IMR-90 (cell line): ENCODE measurements around the gene PAK5. TPM values are rescaled to one million over a fixed set of nuclear protein-coding genes. Genes with fewer than 3 reads are reported as not detected.

Experiments
- ATAC-seq: fragments of 200-7000 bp; cut with Tn5 transposase; 2 replicates; pipeline ENCODE4 v1.9.1; 2020; ENCODE audit warnings: low read depth, mild to moderate bottlenecking, moderate library complexity
- BruUV-seq: library from RNA; stranded (reverse); fragments of 400-500 nt; replicated peaks from 2 replicates; lab custom pipeline; 2021; lab: Mats Ljungman, UMichigan
- CTCF ChIA-PET: fragments of 300-600 bp; formaldehyde crosslinking; extraction: SDS; loops from one replicate; lab custom pipeline; 2021; ENCODE audit warnings: antibody characterized with exemption; lab: Yijun Ruan, JAX
- POLR2A ChIA-PET: fragments of 300-600 bp; sonication (Branson Sonifier 250); formaldehyde crosslinking; loops from one replicate; lab custom pipeline; 2022; ENCODE audit warnings: antibody characterized with exemption; ENCODE audit not compliant: unreplicated experiment; lab: Charles Lee
- DNase-seq: peaks from one replicate; pipeline ENCODE4 v3.0.0; 2013
- H2AFZ ChIP-seq: replicated peaks from 2 replicates; pipeline ENCODE3; 2013; ENCODE audit warnings: low read length, mild to moderate bottlenecking; ENCODE audit not compliant: poor library complexity
- H2AK5ac ChIP-seq: 2 replicates; pipeline ENCODE4 v1.6.1; 2013; ENCODE audit warnings: low read depth, low read length, inconsistent platforms
- H2AK9ac ChIP-seq: replicated peaks from 2 replicates; pipeline ENCODE3; 2013; ENCODE audit warnings: mild to moderate bottlenecking, low read depth, low read length, moderate library complexity; ENCODE audit not compliant: poor library complexity
- H2BK120ac ChIP-seq: 2 replicates; pipeline ENCODE4 v1.6.1; 2013; ENCODE audit warnings: low read depth, low read length, inconsistent platforms
- H2BK15ac ChIP-seq: 3 replicates; pipeline ENCODE4 v1.6.1; 2013; ENCODE audit warnings: low read depth, low read length, inconsistent platforms
- H2BK20ac ChIP-seq: 2 replicates; pipeline ENCODE4 v1.6.1; 2013; ENCODE audit warnings: low read depth, mild to moderate bottlenecking, inconsistent platforms, low read length, moderate library complexity
- H2BK5ac ChIP-seq: 2 replicates; pipeline ENCODE4 v1.6.1; 2013; ENCODE audit warnings: mild to moderate bottlenecking, low read depth, low read length, inconsistent platforms; ENCODE audit not compliant: poor library complexity, severe bottlenecking
- H3K14ac ChIP-seq: replicated peaks from 2 replicates; pipeline ENCODE4 v1.6.1; 2013; ENCODE audit warnings: low read depth, low read length, inconsistent platforms
- H3K18ac ChIP-seq: 2 replicates; pipeline ENCODE4 v1.6.1; 2013; ENCODE audit warnings: low read depth, low read length, control low read depth
- H3K23ac ChIP-seq: 2 replicates; pipeline ENCODE4 v1.6.1; 2013; ENCODE audit warnings: low read depth, low read length, inconsistent platforms
- H3K27ac ChIP-seq: 2 replicates; pipeline ENCODE4 v1.5.1; 2013; ENCODE audit warnings: mild to moderate bottlenecking, control low read depth, low read length; ENCODE audit not compliant: insufficient read depth
- H3K27me3 ChIP-seq: 2 replicates; pipeline ENCODE4 v1.6.1; 2013; ENCODE audit warnings: low read length; ENCODE audit not compliant: control insufficient read depth, insufficient read depth
- H3K36me3 ChIP-seq: 2 replicates; pipeline ENCODE4 v1.6.1; 2013; ENCODE audit warnings: low read length, mixed read lengths; ENCODE audit not compliant: control insufficient read depth, insufficient read depth
- H3K4ac ChIP-seq: 2 replicates; pipeline ENCODE4 v1.6.1; 2013; ENCODE audit warnings: low read depth, low read length, inconsistent platforms
- H3K4me1 ChIP-seq: 2 replicates; pipeline ENCODE4 v1.6.1; 2013; ENCODE audit warnings: low read length, mixed read lengths; ENCODE audit not compliant: control insufficient read depth, insufficient read depth
- H3K4me2 ChIP-seq: 2 replicates; pipeline ENCODE4 v1.6.1; 2013; ENCODE audit warnings: low read depth, mild to moderate bottlenecking, control low read depth, low read length, moderate library complexity
- H3K4me3 ChIP-seq: 2 replicates; pipeline ENCODE4 v1.5.1; 2013; ENCODE audit warnings: low read depth, mild to moderate bottlenecking, control low read depth, low read length, moderate library complexity; ENCODE audit not compliant: insufficient read depth
- H3K56ac ChIP-seq: 2 replicates; pipeline ENCODE4 v1.6.1; 2013; ENCODE audit warnings: low read length, inconsistent platforms; ENCODE audit not compliant: insufficient read depth; ENCODE audit errors: extremely low read depth
- H3K79me1 ChIP-seq, 2 experiments: 2 replicates each; pipeline ENCODE4 v1.6.1; 2013; ENCODE audit warnings: low read length in 2 of 2, inconsistent platforms in 1 of 2, low read depth in 1 of 2
- H3K9ac ChIP-seq: 2 replicates; pipeline ENCODE4 v1.6.1; 2013; ENCODE audit warnings: low read depth, low read length, control low read depth
- H3K9me1 ChIP-seq: 2 replicates; pipeline ENCODE4 v1.6.1; 2013; ENCODE audit warnings: low read length, inconsistent platforms; ENCODE audit not compliant: insufficient read depth
- H3K9me3 ChIP-seq: 2 replicates; pipeline ENCODE4 v1.6.1; 2013; ENCODE audit warnings: low read length; ENCODE audit not compliant: control insufficient read depth, insufficient read depth
- H4K20me1 ChIP-seq: 2 replicates; pipeline ENCODE4 v1.6.1; 2013; ENCODE audit warnings: low read length, inconsistent platforms; ENCODE audit not compliant: insufficient read depth
- H4K5ac ChIP-seq: 2 replicates; pipeline ENCODE4 v1.6.1; 2013; ENCODE audit warnings: mild to moderate bottlenecking, low read depth, low read length, control low read depth
- H4K8ac ChIP-seq, 2 experiments: 2 replicates each; pipeline ENCODE4 v1.6.1; 2013; ENCODE audit warnings: low read depth in 2 of 2, low read length in 2 of 2, control low read depth in 1 of 2, inconsistent platforms in 1 of 2
- H4K91ac ChIP-seq: 2 replicates; pipeline ENCODE4 v1.6.1; 2013; ENCODE audit warnings: low read depth, low read length, inconsistent platforms; ENCODE audit not compliant: insufficient read depth
- CTCF ChIP-seq: conservative IDR thresholded peaks from 2 replicates; pipeline ENCODE4 v1.5.1; 2012; ENCODE audit warnings: mild to moderate bottlenecking, low read depth, low read length, improper control_type of control experiment
- MAFK ChIP-seq: IDR thresholded peaks from 2 replicates; pipeline ENCODE4 v1.6.1; 2012; ENCODE audit warnings: low read depth, low read length, improper control_type of control experiment
- USF2 ChIP-seq: fragments of 150-350 bp; IDR thresholded peaks from 2 replicates; pipeline ENCODE4 v1.6.1; 2017; ENCODE audit warnings: mild to moderate bottlenecking, antibody characterized with exemption, low read length, low read depth
- WGBS, 2 experiments: methylation state at CpG; one replicate each; pipeline versions ENCODE4 v1.1.5 to v1.1.7; 2013; ENCODE audit warnings: missing lambda C conversion rate in 2 of 2; ENCODE audit not compliant: insufficient read length in 1 of 2; ENCODE audit errors: extremely low coverage in 2 of 2; 5-methylcytosine and 5-hydroxymethylcytosine counted together
- dilution Hi-C: fragments of 300-500 bp; cut with HindIII; formaldehyde crosslinking; loops from one replicate; pipeline ENCODE4 v1.14.3; 2018; ENCODE audit warnings: low sequenced_read_pairs; ENCODE audit not compliant: unreplicated experiment
- in situ Hi-C: fragments of 300-500 bp; cut with MboI; formaldehyde crosslinking; loops from 3 replicates; pipeline ENCODE4 v1.14.3; 2019; ENCODE audit warnings: low sequenced_read_pairs, inconsistent platforms, mixed read lengths
- intact Hi-C: fragments of 100-400 bp; cut with micrococcal nuclease; formaldehyde crosslinking; loops from 2 replicates; pipeline ENCODE4 v1.10.0; 2022
- polyA plus RNA-seq, 3 experiments: library from polyadenylated mRNA; depleted of rRNA; stranded (reverse); fragments of >200 nt; gene quantifications; 2 replicates each; pipeline ENCODE4 v1.2.3, GENCODE V29; 2012; ENCODE audit warnings: low replicate concordance in 1 of 3
- total RNA-seq: library from RNA; depleted of rRNA; stranded (reverse); fragments of >200 nt; gene quantifications from 2 replicates; pipeline ENCODE4 v1.2.3, GENCODE V29; 2012

The PAK5 gene
- total and polyA plus RNA-seq, 2 of the 4 experiments (the other 2 are of a cell fraction) = not detected

GRCh38 chr20:9555781-9556180, 283.1 kb downstream of the PAK5 start:
- no peak overlapping the region for H2AFZ ChIP-seq
- no peak overlapping the region for H4K91ac ChIP-seq
- no peaks in the 10 kb centered on the region for H4K20me1 ChIP-seq
- no peak overlapping the region for H3K9ac ChIP-seq
- no peak overlapping the region for H2BK120ac ChIP-seq
- no peaks in the 10 kb centered on the region for H3K79me1 ChIP-seq
- ATAC-seq = no peak
- no peak overlapping the region for H4K5ac ChIP-seq
- intact Hi-C loops (no loop called here), in situ Hi-C loops (no loop called here), dilution Hi-C loops (no loop called here)
- no peak overlapping the region for H2AK5ac ChIP-seq
- H3K4me1 ChIP-seq = no peaks in the 10 kb centered on the region
- H2BK15ac ChIP-seq = no peak overlapping the region
- no peak overlapping the region for H3K4ac ChIP-seq
- DNase-seq = peak; percentile 31
- BruUV-seq = no TSS peak
- no CpG with 5 or more reads among the region's 2 CpGs for WGBS, 2 experiments
- CTCF ChIA-PET = no interaction called here
- no peak overlapping the region for H2BK5ac ChIP-seq
- H4K8ac ChIP-seq = no peak overlapping the region
- H3K56ac ChIP-seq = no peak overlapping the region
- H3K14ac ChIP-seq = no peak overlapping the region
- no peaks in the 10 kb centered on the region for H3K36me3 ChIP-seq
- H3K27me3 ChIP-seq = peaks cover 1% of the 10 kb centered on the region
- no peak overlapping the region for H3K4me2 ChIP-seq
- H3K18ac ChIP-seq = no peak overlapping the region
- H2AK9ac ChIP-seq = no peak overlapping the region
- no peak overlapping the region for H2BK20ac ChIP-seq
- POLR2A ChIA-PET = no interaction called here
- H3K23ac ChIP-seq = no peak overlapping the region
- no peak overlapping the region for H3K4me3 ChIP-seq
- no peak overlapping the region for H3K27ac ChIP-seq
- H3K9me3 ChIP-seq = no peaks in the 10 kb centered on the region
- peak; percentile 40; the same call in 1 of the 2 replicates for TF ChIP-seq MAFK
- peak; percentile 62 for TF ChIP-seq USF2
- TF ChIP-seq CTCF = no peak
- H3K9me1 ChIP-seq = no peaks in the 10 kb centered on the region; the same call in 1 of the 2 replicates
